Ishikawa (cell line): Measurements from ENCODE around the gene HERC3.

Experiments
- CEBPB ChIP-seq: IDR thresholded peaks from 2 replicates; pipeline ENCODE4 v1.6.1; 2012
- CREB1 ChIP-seq: IDR thresholded peaks from 2 replicates; pipeline ENCODE4 v1.6.1; 2012; ENCODE audit warnings: low read depth
- EGR1 ChIP-seq: IDR thresholded peaks from 2 replicates; pipeline ENCODE4 v1.6.1; 2012
- EP300 ChIP-seq: IDR thresholded peaks from 2 replicates; pipeline ENCODE4 v1.6.1; 2012; ENCODE audit warnings: borderline replicate concordance
- FOXM1 ChIP-seq: IDR thresholded peaks from 2 replicates; pipeline ENCODE4 v1.6.1; 2012; ENCODE audit warnings: low read depth, borderline replicate concordance
- NFIC ChIP-seq: IDR thresholded peaks from 2 replicates; pipeline ENCODE4 v1.6.1; 2012
- RAD21 ChIP-seq: IDR thresholded peaks from 2 replicates; pipeline ENCODE4 v1.6.1; 2012; ENCODE audit warnings: low read depth
- TAF1 ChIP-seq: IDR thresholded peaks from 2 replicates; pipeline ENCODE4 v1.6.1; 2012; ENCODE audit warnings: low read depth, mild to moderate bottlenecking
- TCF12 ChIP-seq: IDR thresholded peaks from 2 replicates; pipeline ENCODE4 v1.6.1; 2012; ENCODE audit warnings: low read depth
- TEAD4 ChIP-seq: IDR thresholded peaks from 2 replicates; pipeline ENCODE4 v1.6.1; 2012
- YY1 ChIP-seq: IDR thresholded peaks from 2 replicates; pipeline ENCODE4 v1.6.1; 2012; ENCODE audit warnings: low read depth
- ZBTB7A ChIP-seq: IDR thresholded peaks from 2 replicates; pipeline ENCODE4 v1.6.1; 2012; ENCODE audit warnings: low read depth
- TF ChIP-seq, protein P1 (sequence below): IDR thresholded peaks from 2 replicates; pipeline ENCODE4 v1.6.1; 2012
- TF ChIP-seq, protein P2 (sequence below): IDR thresholded peaks from 2 replicates; pipeline ENCODE4 v1.6.1; 2012
- TF ChIP-seq, protein P3 (sequence below): IDR thresholded peaks from 2 replicates; pipeline ENCODE4 v1.6.1; 2012; ENCODE audit warnings: low read depth, mild to moderate bottlenecking

The HERC3 gene

DNA sequence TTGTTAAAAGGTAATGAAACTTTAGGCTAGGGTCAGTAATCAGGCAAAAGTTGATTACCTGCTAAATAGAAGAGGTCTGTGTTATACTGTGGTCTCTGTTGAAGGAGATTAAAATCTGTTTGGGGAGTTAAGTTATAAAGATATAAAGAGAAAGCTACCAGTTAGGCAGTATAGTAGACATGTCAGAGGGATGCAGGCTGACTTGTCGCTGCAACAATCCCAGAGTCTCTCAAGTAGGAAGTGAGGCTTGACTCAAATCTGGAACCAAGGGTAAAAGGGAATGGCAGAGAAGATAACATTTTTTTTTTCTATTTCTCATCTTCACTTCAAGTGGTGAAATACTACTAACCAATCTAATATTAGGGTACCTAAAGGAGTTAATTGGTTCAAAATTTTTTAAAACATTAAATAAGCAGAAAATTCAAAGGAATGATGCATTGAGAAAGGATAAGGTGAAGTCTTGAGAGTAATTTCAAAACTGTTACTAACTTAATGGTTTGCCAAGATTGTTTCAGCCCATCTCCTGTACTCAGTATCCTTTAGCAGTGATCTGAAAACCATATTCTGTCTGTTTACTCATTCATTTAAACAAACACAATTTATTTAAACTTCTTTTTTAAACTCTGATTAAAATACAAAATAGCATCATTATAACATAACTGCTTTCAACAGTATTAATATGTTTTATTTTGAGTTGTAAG, 12.8 kb downstream of the HERC3 start:
- TF ChIP-seq EGR1 = no peak
- TF ChIP-seq TCF12 = no peak
- no peak for TF ChIP-seq FOXM1

DNA sequence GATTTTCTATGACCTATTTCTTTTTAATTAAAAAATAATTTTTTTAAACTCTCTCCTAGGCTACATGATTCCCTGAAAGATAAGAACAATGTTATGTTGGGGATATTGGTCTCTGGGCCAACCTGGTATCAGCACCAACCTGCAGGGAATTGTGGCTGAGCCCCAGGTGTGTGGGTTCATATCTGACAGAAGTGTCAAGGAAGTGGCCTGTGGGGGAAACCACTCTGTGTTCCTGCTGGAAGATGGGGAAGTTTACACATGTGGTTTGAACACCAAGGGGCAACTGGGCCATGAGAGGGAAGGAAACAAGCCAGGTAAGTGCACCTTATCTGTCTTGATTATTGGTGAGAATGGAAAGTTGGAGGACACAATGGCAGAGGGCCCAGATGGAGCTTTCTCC, 13.5 kb downstream of the HERC3 start:
- TF ChIP-seq, protein P1, sequence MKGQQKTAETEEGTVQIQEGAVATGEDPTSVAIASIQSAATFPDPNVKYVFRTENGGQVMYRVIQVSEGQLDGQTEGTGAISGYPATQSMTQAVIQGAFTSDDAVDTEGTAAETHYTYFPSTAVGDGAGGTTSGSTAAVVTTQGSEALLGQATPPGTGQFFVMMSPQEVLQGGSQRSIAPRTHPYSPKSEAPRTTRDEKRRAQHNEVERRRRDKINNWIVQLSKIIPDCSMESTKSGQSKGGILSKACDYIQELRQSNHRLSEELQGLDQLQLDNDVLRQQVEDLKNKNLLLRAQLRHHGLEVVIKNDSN = no peak
- no peak for TF ChIP-seq ZBTB7A
- TF ChIP-seq EGR1 = no peak
- no peak for TF ChIP-seq CEBPB
- no peak for TF ChIP-seq RAD21
- TF ChIP-seq EP300 = no peak
- TF ChIP-seq, protein P2, sequence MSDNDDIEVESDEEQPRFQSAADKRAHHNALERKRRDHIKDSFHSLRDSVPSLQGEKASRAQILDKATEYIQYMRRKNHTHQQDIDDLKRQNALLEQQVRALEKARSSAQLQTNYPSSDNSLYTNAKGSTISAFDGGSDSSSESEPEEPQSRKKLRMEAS = no peak
- no peak for TF ChIP-seq NFIC
- no peak for TF ChIP-seq TCF12
- TF ChIP-seq CREB1 = no peak
- TF ChIP-seq FOXM1 = no peak
- TF ChIP-seq TAF1 = no peak
- no peak for TF ChIP-seq TEAD4
- TF ChIP-seq, protein P3, sequence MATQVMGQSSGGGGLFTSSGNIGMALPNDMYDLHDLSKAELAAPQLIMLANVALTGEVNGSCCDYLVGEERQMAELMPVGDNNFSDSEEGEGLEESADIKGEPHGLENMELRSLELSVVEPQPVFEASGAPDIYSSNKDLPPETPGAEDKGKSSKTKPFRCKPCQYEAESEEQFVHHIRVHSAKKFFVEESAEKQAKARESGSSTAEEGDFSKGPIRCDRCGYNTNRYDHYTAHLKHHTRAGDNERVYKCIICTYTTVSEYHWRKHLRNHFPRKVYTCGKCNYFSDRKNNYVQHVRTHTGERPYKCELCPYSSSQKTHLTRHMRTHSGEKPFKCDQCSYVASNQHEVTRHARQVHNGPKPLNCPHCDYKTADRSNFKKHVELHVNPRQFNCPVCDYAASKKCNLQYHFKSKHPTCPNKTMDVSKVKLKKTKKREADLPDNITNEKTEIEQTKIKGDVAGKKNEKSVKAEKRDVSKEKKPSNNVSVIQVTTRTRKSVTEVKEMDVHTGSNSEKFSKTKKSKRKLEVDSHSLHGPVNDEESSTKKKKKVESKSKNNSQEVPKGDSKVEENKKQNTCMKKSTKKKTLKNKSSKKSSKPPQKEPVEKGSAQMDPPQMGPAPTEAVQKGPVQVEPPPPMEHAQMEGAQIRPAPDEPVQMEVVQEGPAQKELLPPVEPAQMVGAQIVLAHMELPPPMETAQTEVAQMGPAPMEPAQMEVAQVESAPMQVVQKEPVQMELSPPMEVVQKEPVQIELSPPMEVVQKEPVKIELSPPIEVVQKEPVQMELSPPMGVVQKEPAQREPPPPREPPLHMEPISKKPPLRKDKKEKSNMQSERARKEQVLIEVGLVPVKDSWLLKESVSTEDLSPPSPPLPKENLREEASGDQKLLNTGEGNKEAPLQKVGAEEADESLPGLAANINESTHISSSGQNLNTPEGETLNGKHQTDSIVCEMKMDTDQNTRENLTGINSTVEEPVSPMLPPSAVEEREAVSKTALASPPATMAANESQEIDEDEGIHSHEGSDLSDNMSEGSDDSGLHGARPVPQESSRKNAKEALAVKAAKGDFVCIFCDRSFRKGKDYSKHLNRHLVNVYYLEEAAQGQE = no peak
- TF ChIP-seq YY1 = no peak

DNA sequence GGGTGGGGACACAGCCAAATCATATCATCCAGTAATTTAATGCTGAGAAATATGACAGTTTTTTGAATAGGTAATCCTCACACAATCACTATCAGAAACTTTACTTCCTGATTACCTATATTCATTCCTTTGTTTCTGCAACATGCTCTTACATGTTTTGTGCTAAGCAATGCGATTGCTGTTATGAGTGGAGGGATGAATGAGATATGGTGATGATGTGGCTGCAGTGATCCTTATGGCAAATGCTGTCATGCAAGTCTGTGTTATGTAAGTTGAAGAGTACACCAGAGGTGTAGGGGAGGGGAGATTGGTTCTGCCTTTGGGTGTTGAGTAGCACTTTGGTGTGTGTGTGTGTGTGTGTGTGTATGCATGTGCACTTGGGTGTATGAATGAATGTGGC, 14.6 kb downstream of the HERC3 start:
- TF ChIP-seq CEBPB (no peak), RAD21 (no peak), TEAD4 (no peak), TCF12 (no peak), EP300 (no peak), NFIC (no peak), YY1 (no peak), FOXM1 (no peak), ZBTB7A (no peak), TAF1 (no peak), CREB1 (no peak)
- TF ChIP-seq, protein P1 = no peak
- TF ChIP-seq, protein P2 = no peak
- TF ChIP-seq, protein P3 = no peak

DNA sequence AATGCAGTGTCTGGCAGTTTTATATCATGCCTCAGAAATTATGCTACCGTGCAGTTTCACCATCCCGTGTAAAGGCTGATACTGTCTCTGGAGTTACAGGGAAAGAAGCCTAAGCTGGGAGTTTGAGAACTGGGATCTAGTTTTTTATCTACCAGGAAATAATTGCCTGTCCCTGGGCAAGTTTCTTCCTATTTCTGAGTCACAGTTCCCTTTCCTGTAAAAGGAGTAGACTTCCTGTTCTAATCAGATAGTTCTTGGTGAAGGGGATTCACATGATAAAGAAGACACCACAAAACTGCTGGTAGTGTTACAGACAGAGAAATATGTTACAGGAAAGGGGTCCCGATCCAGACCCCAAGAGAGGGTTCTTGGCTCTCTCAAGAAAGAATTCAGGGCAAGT, 17.1 kb downstream of the HERC3 start:
- TF ChIP-seq RAD21 (no peak), ZBTB7A (no peak), NFIC (no peak), FOXM1 (no peak), YY1 (no peak), CEBPB (no peak), TAF1 (no peak), CREB1 (no peak), TCF12 (no peak), TEAD4 (no peak), EP300 (no peak), EGR1 (no peak)
- TF ChIP-seq, protein P1 = no peak
- TF ChIP-seq, protein P2 = no peak
- TF ChIP-seq, protein P3 = no peak
